ENCODE measurements around the gene MED15. TPM values are rescaled to one million over a fixed set of nuclear protein-coding genes. Genes with fewer than 3 reads are reported as not detected.
"Not testable (repeated sequence)": the region's sequence is repeated elsewhere in the genome, so short reads cannot be mapped to it uniquely, and the experiment has no call there.

MED15 gene
- polyA plus RNA-seq, 12 donors, result 27.4 to 91.0 (median 35.9) TPM; not detected in 1

- no peak for DNase-seq
These were observed 92.8 kb downstream of the MED15 start for GRCh38 chr22:20600137-20600673.

- no peak for DNase-seq
These were observed 93.9 kb downstream of the MED15 start for GRCh38 chr22:20601308-20601707.

- no peak for DNase-seq
These were observed 95.3 kb downstream of the MED15 start for GRCh38 chr22:20602609-20603164.

- DNase-seq, result no peak
These were observed 96.8 kb downstream of the MED15 start for GRCh38 chr22:20604092-20604747.

- no peak for DNase-seq
These were observed 97.4 kb downstream of the MED15 start for GRCh38 chr22:20604776-20605221.

- no peak for DNase-seq
These were observed 97.9 kb downstream of the MED15 start for GRCh38 chr22:20605328-20605727.

GRCh38 chr22:20606041-20606783, 98.8 kb downstream of the MED15 start:
- no peak for DNase-seq

- no peak for DNase-seq
These were observed 99.3 kb downstream of the MED15 start for GRCh38 chr22:20606784-20607128.

GRCh38 chr22:20607157-20607907, 99.9 kb downstream of the MED15 start:
- DNase-seq, result no peak

GRCh38 chr22:20610243-20610686, 102.9 kb downstream of the MED15 start:
- no peak for DNase-seq

- DNase-seq, result no peak
These were observed 103.3 kb downstream of the MED15 start for GRCh38 chr22:20610757-20611156.

- no peak for DNase-seq
These were observed 104.0 kb downstream of the MED15 start for GRCh38 chr22:20611418-20611817.

GRCh38 chr22:20613301-20613700, 105.9 kb downstream of the MED15 start:
- no peak for DNase-seq

- DNase-seq, result no peak
These were observed 107.6 kb downstream of the MED15 start for GRCh38 chr22:20615021-20615420.

GRCh38 chr22:20615533-20616450, 108.4 kb downstream of the MED15 start:
- DNase-seq, result no peak

GRCh38 chr22:20616451-20617043, 109.1 kb downstream of the MED15 start:
- no peak for DNase-seq

- DNase-seq, result no peak
These were observed 111.1 kb downstream of the MED15 start for GRCh38 chr22:20618488-20618887.

- DNase-seq, result no peak
These were observed 111.9 kb downstream of the MED15 start for GRCh38 chr22:20619045-20619892.

- not testable (repeated sequence) for DNase-seq
These were observed 112.4 kb downstream of the MED15 start for GRCh38 chr22:20619893-20620194.

- no peak for DNase-seq
These were observed 113.8 kb downstream of the MED15 start for GRCh38 chr22:20621162-20621561.
